Lower lobe of right lung (tissue), 2 donors: ENCODE results near the gene DEPP1. TPM values are rescaled to one million over a fixed set of nuclear protein-coding genes. Genes with fewer than 3 reads are reported as not detected.

Experiments used
- ATAC-seq, 2 donors: fragments of 200-7000 bp; cut with Tn5 transposase; one replicate each; pipeline ENCODE4 v1.9.1; 2020 to 2022; ENCODE audit warnings: mild to moderate bottlenecking in 2 of 2, moderate library complexity in 2 of 2
- DNase-seq: peaks from one replicate; pipeline ENCODE4 v3.0.0-alpha.2; 2020
- H3K27ac ChIP-seq: fragments of 200-600 bp; one replicate; pipeline ENCODE4 v1.8.0; 2022
- H3K27me3 ChIP-seq: fragments of 200-600 bp; one replicate; pipeline ENCODE4 v1.8.0; 2022; ENCODE audit warnings: low read depth
- H3K36me3 ChIP-seq: fragments of 200-600 bp; one replicate; pipeline ENCODE4 v1.8.0; 2022; ENCODE audit warnings: mild to moderate bottlenecking
- H3K4me1 ChIP-seq: fragments of 200-600 bp; one replicate; pipeline ENCODE4 v1.8.0; 2022
- H3K4me3 ChIP-seq: fragments of 200-600 bp; one replicate; pipeline ENCODE4 v1.8.0; 2022; ENCODE audit warnings: mild to moderate bottlenecking
- H3K9me3 ChIP-seq: fragments of 200-600 bp; one replicate; pipeline ENCODE4 v1.8.0; 2022
- CTCF ChIP-seq: fragments of 200-600 bp; IDR thresholded peaks from one replicate; pipeline ENCODE4 v1.8.0; 2022; ENCODE audit warnings: antibody characterized with exemption, mild to moderate bottlenecking
- intact Hi-C: fragments of 100-400 bp; cut with DNase I; formaldehyde crosslinking; loops from one replicate; pipeline ENCODE4 v1.11.0; 2022
- total RNA-seq: library from RNA; stranded (reverse); fragmentation: NEBNext Ultra II Directional; extraction: Animal tissue kit (Norgen Biotek cat#: 25700); gene quantifications from one replicate; pipeline ENCODE4 v1.2.1, GENCODE V29; 2021
- donor health status: DM: no; HTN: yes; CAD: no; lungs with severe emphysema.

The DEPP1 gene
- total RNA-seq, 1 donor from 2014 or later = 108 TPM

- Histone ChIP-seq H3K4me1 (peaks cover 78% of the 10 kb centered on the region), H3K36me3 (peaks cover 16% of the 10 kb centered on the region), H3K27ac (peak overlapping the region; percentile 86), H3K4me3 (no peak overlapping the region), H3K27me3 (no peaks in the 10 kb centered on the region), H3K9me3 (no peaks in the 10 kb centered on the region)
- ATAC-seq (no peak), DNase-seq (no peak)
- intact Hi-C loops = no loop called here
- TF ChIP-seq CTCF = no peak
These were observed 12.3 kb downstream of the DEPP1 start for GRCh38 chr10:44966129-44966815.

DNA sequence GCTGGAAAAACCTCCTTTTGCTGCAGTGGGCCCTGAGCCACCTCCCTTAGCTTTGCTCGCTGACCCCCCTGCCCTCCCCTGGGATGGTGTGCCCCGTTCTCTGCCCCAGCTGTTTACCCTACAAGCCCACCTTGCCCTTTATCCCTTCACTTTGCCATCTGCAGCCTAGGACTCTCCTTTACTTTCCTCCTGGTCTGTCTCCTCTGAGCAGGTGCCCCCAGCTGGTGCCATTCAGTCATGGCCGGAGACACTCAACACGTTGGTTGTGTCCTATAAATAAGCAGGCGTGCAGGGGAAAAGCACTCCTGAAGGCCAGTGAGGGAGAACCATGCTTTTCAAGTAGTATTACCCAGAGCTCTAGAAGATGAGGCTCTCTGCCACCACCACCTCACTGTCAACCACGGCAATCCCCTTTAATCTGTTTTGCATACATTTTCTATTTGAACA lies 12.9 kb downstream of the DEPP1 start:
- intact Hi-C loops = no loop called here
- Histone ChIP-seq H3K9me3 (no peaks in the 10 kb centered on the region), H3K4me1 (peaks cover 81% of the 10 kb centered on the region), H3K4me3 (no peak overlapping the region), H3K36me3 (peaks cover 10% of the 10 kb centered on the region), H3K27ac (peak overlapping the region; percentile 86), H3K27me3 (no peaks in the 10 kb centered on the region)
- DNase-seq (no peak), ATAC-seq (no peak)
- TF ChIP-seq CTCF = no peak

- H3K4me3 ChIP-seq = no peak overlapping the region
- DNase-seq (no peak), ATAC-seq (no peak)
- intact Hi-C loops = no loop called here
- H3K27me3 ChIP-seq = no peaks in the 10 kb centered on the region
- no peaks in the 10 kb centered on the region for H3K9me3 ChIP-seq
- H3K27ac ChIP-seq = peak overlapping the region; percentile 86
- H3K4me1 ChIP-seq = peaks cover 87% of the 10 kb centered on the region
- peaks cover 7% of the 10 kb centered on the region for H3K36me3 ChIP-seq
- no peak for TF ChIP-seq CTCF
These were observed 13.5 kb downstream of the DEPP1 start for GRCh38 chr10:44965104-44965503.

GRCh38 chr10:44963772-44964633 lies 14.6 kb downstream of the DEPP1 start:
- H3K4me3 ChIP-seq = peak overlapping the region; percentile 24
- DNase-seq = peak; percentile 85
- no peaks in the 10 kb centered on the region for H3K9me3 ChIP-seq
- H3K4me1 ChIP-seq = peaks cover 82% of the 10 kb centered on the region
- H3K36me3 ChIP-seq = no peaks in the 10 kb centered on the region
- TF ChIP-seq CTCF = no peak
- intact Hi-C loops = no loop called here
- peak overlapping the region; percentile 86 for H3K27ac ChIP-seq
- no peaks in the 10 kb centered on the region for H3K27me3 ChIP-seq
- ATAC-seq = peak; percentile 42 to 50

GRCh38 chr10:44962870-44963738 lies 15.5 kb downstream of the DEPP1 start:
- DNase-seq = no peak
- Histone ChIP-seq H3K9me3 (no peaks in the 10 kb centered on the region), H3K4me3 (peak overlapping the region; percentile 24), H3K36me3 (no peaks in the 10 kb centered on the region), H3K27ac (peak overlapping the region; percentile 86), H3K4me1 (peaks cover 83% of the 10 kb centered on the region), H3K27me3 (no peaks in the 10 kb centered on the region)
- intact Hi-C loops = no loop called here
- peak; percentile 49 for TF ChIP-seq CTCF
- peak in 1 of 2 donors; percentile 23 for ATAC-seq
